Ectodermal cell (in vitro differentiated cells): ENCODE data around the gene RNFT2.

Experiments
- H3K27ac ChIP-seq: 2 replicates; pipeline ENCODE4 v1.7.0; 2013; ENCODE audit warnings: mild to moderate bottlenecking, low read depth, low read length; ENCODE audit not compliant: insufficient read depth, poor library complexity, severe bottlenecking
- H3K27me3 ChIP-seq: 2 replicates; pipeline ENCODE4 v1.7.0; 2013; ENCODE audit warnings: mild to moderate bottlenecking, low read length; ENCODE audit not compliant: insufficient read depth, control insufficient read depth, poor library complexity, severe bottlenecking
- H3K36me3 ChIP-seq: one replicate; pipeline ENCODE4 v1.7.0; 2013; ENCODE audit warnings: low read length; ENCODE audit not compliant: control insufficient read depth, insufficient read depth
- H3K4me1 ChIP-seq: one replicate; pipeline ENCODE4 v1.7.0; 2013; ENCODE audit warnings: low read length; ENCODE audit not compliant: control insufficient read depth, insufficient read depth
- H3K4me3 ChIP-seq: 2 replicates; pipeline ENCODE4 v1.7.0; 2013; ENCODE audit warnings: low read depth, low read length, control low read depth; ENCODE audit not compliant: insufficient read depth
- H3K9me3 ChIP-seq: 2 replicates; pipeline ENCODE4 v1.7.0; 2013; ENCODE audit warnings: mild to moderate bottlenecking, low read length, moderate library complexity; ENCODE audit not compliant: control insufficient read depth
- WGBS, 2 experiments: methylation state at CpG; one replicate each; pipeline ENCODE4 v1.1.7; 2013; ENCODE audit warnings: missing lambda C conversion rate in 2 of 2; 5-methylcytosine and 5-hydroxymethylcytosine counted together

RNFT2 gene

DNA sequence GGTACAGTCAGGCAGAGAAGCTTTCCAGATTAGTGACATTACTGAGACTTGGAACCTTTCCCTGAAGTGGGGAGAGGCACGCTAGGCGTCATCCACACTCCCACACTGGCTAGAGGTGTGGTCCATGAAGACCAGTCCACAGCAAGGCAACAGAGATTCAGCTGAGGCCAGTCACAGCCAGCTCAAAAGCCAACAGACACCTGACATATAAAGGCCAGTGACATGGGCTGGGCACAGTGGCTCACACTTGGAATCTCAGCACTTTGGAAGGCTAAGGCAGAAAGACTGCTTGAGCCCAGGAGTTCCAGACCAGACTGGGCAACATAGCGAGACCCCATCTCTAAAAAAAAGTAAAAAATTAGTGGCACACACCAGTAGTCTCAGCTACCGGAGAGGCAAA, 132.2 kb downstream of the RNFT2 start:
- no peaks in the 10 kb centered on the region for H3K9me3 ChIP-seq
- 90 to 94% methylated on average over 4 of the region's 4 CpGs for WGBS, 2 experiments
- no peak overlapping the region for H3K27ac ChIP-seq
- H3K4me1 ChIP-seq: no peaks in the 10 kb centered on the region
- H3K4me3 ChIP-seq: no peak overlapping the region
- no peaks in the 10 kb centered on the region for H3K27me3 ChIP-seq
- H3K36me3 ChIP-seq: no peaks in the 10 kb centered on the region

DNA sequence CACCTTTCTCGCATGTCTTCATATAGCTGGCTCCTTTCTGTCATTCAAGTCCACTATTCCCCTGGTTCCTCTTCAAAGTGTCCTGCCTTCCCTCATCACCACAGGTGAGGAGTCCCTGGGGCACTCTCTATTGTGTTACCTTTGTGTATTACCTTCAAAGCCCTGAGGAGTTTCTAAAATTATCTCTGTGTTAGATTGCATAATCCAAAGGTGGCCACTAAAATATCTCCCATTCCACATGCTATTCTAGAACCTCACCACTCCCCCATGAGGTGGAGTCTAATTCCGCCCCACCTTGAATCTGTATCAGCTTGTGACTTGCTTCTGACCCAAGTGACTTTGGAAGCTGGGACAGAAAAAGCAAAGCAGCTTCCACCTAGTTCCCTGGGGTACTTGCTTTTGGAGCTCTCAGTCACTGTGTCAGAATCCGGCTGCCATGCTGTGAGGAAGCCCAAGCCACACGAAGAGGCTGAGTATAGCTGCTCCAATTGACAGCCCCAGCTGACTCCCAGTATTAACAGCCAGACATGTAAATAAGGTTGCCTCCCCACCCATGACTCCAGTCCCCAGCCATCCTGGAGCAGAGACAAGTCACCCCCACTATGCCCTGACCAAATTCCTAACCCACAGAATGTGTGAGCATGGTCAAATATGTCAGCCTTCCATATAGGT, 136.3 kb downstream of the RNFT2 start:
- Histone ChIP-seq H3K9me3 (no peaks in the 10 kb centered on the region), H3K27me3 (peaks cover 30% of the 10 kb centered on the region)
- 86 to 90% methylated on average over 4 of the region's 4 CpGs for WGBS, 2 experiments

DNA sequence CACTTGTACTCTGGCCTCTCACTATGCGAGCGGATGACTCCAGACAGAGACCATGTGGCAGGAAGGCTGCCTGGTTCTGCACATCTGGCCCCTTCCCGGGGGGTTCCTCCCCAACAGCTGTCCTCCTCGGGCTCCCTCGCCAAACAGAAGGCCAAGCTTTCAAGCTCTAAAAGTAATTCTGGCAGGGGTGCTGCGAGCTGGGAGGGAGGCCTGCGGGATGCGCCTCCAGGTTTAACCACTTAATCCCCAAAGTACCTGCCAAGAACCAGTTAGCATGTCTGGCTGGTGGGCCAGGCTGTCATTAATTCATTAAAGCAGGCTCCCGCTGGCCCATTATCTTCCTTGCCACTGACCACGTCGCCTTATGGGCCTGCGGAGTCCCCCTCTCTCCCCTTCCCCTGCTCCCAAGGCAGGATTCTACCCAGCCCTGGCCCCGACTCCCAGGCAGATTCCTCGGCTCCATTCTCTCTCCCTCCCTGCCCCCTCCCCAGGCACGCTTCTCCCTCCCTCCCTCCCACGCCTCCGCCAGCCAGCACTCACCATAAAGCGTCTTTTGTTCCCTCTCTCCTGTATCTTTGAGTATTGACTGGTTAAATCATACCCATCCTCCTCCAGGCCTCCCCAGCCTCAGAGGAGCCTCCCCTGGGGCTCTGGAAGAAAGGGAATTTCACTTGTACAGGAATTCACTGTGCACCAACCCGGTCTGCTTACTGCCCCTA, 138.2 kb downstream of the RNFT2 start:
- H3K9me3 ChIP-seq: no peaks in the 10 kb centered on the region

More for the DNA sequence above, 136.3 kb downstream of the RNFT2 start:
- H3K27ac ChIP-seq: no peak overlapping the region
- no peaks in the 10 kb centered on the region for H3K36me3 ChIP-seq
- peaks cover 19% of the 10 kb centered on the region for H3K4me1 ChIP-seq
- H3K4me3 ChIP-seq: no peak overlapping the region

DNA sequence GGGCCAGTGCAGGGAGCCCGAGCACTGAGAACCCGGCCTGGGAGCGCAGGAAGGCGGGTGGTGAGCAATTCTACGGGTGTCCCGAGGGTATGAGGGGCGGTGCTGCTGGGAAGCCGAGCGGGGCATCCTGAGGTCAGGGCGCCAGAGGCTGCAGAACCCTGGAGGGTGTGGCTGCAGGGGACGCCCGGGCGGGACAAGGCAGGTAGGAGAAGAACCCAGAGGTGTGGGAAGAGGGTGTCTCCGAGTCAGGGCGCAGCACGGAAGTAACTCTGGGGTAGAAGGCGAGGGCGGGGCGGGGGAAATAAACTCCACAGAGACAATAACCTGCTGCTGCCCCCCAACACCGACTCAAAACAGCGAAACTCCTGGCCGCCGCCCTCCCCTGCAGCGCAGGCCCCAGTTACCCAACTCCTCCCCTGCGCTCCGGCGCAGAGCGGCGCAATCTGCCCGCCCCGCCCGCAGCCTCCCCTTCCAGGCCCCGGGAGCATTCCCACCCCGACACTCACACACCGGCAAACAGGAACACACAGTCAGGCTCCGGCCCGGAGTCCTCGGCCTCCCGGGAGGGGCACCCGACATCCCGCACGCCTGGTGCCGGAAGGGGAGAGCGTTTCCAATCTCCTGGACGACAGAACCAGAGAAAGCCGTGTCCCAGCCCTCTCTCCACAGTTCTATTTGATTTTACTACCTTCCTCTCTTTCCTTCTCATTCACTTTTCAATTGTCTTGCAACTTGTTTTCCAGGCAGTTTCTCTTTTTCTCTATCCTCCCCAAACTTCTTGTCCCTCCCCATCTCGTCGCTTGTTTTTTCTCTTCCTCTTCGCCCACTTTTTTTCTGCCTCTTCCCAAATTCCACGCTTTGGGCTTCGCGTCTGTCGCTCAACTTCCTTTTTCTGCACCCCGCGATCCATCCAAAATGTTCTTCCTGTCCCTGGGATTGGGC, 140.7 kb downstream of the RNFT2 start:
- WGBS, 2 experiments: 1% methylated on average over 55 of the region's 55 CpGs
- Histone ChIP-seq H3K9me3 (no peaks in the 10 kb centered on the region), H3K27me3 (peaks cover 74% of the 10 kb centered on the region)

More for the DNA sequence above, 138.2 kb downstream of the RNFT2 start:
- H3K27me3 ChIP-seq: peaks cover 48% of the 10 kb centered on the region
- no peaks in the 10 kb centered on the region for H3K36me3 ChIP-seq
- 1% methylated on average over 16 to 19 of the region's 19 CpGs for WGBS, 2 experiments
- peak overlapping the region; percentile 44 for H3K27ac ChIP-seq
- H3K4me1 ChIP-seq: peaks cover 25% of the 10 kb centered on the region
- peak overlapping the region; percentile 20 for H3K4me3 ChIP-seq

DNA sequence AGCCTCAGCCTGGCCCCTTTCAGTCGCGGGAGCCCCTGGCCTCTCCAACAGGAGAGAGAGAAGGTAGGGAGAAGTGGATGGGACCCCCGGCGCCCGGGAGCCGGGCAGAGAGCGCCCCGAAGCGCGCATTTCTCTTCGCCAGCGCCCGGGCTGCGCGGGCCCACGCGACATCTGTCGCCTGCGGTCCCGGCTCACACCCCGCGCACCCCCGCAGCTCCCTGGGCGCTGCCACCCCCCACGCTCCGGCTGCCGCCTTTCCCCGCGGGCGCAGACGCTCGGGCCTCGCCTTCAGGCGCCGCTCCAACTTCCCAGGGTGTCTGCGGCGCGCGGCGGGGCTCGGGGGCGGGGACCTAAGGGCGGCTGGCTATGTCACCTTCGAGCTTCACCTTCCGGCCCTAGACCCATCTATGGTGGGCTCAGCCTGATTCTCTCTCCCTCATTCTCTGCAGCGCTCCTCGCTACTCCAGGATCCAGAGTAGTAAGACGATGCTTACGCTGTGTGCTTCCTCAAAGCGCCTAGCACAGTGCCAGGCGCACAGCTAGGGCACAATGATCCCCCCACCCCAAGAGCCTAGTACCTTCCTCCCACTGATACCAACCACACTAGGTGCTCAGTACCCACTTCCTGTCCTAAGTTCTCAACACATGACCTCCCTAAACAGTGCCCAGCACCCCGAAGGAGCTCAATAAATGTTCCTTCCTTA, 141.5 kb downstream of the RNFT2 start:
- no peaks in the 10 kb centered on the region for H3K36me3 ChIP-seq
- 1 to 2% methylated on average over 52 of the region's 52 CpGs for WGBS, 2 experiments
- peaks cover 37% of the 10 kb centered on the region for H3K4me1 ChIP-seq
- H3K27me3 ChIP-seq: peaks cover 82% of the 10 kb centered on the region
- H3K27ac ChIP-seq: no peak overlapping the region
- peak overlapping the region; percentile 35 for H3K4me3 ChIP-seq
- H3K9me3 ChIP-seq: no peaks in the 10 kb centered on the region

More for the DNA sequence above, 140.7 kb downstream of the RNFT2 start:
- Histone ChIP-seq H3K36me3 (no peaks in the 10 kb centered on the region), H3K4me3 (peak overlapping the region; percentile 35), H3K4me1 (peaks cover 37% of the 10 kb centered on the region), H3K27ac (no peak overlapping the region)

DNA sequence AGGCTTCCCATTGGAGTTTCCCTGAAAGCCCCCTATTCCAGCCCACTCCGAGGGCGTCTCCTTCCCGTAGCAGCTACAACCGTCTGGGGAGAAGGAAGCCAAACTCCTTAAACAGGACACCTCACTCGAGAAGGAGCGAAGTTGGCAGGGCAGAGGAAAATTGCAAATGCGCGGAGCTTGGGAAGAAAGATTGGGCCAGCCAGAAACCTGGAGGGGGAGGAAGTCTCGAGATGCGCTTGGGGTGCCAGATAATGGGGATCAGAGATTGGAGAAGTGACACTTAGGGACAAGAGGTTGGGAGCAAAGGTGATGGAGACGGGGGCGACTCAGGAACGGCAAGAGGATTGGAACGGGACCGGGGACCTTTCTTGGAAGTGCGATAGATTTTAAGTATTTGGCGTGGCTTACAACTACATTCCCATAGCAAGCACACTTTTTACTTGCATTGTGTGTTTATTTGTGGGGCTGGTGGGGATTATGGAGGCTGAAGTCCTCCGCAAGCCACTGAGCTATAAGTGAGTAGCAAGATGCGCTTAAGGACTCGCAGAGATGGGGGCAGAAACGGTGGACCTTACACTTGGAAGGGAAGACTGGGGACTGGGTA, 142.2 kb downstream of the RNFT2 start:
- no peak overlapping the region for H3K27ac ChIP-seq
- H3K36me3 ChIP-seq: no peaks in the 10 kb centered on the region
- peak overlapping the region; percentile 31 for H3K4me3 ChIP-seq
- 2 to 4% methylated on average over 17 to 20 of the region's 21 CpGs for WGBS, 2 experiments
- no peaks in the 10 kb centered on the region for H3K9me3 ChIP-seq
- peaks cover 86% of the 10 kb centered on the region for H3K27me3 ChIP-seq
- H3K4me1 ChIP-seq: peaks cover 37% of the 10 kb centered on the region

DNA sequence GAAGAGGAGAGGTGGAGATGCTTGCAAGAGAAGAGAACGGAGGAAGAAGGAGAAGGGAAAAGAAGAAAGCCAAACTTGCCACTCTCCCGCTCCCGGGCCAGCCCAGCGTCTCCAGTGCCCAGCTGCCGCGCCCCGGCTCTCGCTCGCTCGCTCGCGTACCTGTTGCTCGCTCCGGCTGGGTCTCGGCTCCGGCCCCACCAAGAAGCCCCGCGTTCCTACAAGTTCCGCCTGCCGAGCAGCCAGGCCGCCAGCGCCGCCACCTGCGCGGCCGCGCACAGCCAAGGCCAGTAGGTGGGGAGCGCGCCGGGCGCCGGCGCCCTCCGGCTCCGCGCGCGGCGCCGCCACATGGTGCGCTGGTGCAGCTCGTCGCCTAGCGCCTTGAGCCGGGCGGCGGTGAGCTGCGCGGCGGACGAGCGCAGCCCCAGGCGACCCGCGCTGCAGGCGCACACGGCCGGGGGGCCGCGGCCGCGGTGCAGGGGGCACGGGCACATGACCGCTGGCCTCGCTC, 142.8 kb downstream of the RNFT2 start:
- Histone ChIP-seq H3K4me1 (peaks cover 36% of the 10 kb centered on the region), H3K9me3 (no peaks in the 10 kb centered on the region), H3K4me3 (peak overlapping the region; percentile 31), H3K27me3 (peaks cover 86% of the 10 kb centered on the region), H3K27ac (no peak overlapping the region), H3K36me3 (no peaks in the 10 kb centered on the region)
- 0% methylated on average over 65 of the region's 65 CpGs for WGBS, 2 experiments

DNA sequence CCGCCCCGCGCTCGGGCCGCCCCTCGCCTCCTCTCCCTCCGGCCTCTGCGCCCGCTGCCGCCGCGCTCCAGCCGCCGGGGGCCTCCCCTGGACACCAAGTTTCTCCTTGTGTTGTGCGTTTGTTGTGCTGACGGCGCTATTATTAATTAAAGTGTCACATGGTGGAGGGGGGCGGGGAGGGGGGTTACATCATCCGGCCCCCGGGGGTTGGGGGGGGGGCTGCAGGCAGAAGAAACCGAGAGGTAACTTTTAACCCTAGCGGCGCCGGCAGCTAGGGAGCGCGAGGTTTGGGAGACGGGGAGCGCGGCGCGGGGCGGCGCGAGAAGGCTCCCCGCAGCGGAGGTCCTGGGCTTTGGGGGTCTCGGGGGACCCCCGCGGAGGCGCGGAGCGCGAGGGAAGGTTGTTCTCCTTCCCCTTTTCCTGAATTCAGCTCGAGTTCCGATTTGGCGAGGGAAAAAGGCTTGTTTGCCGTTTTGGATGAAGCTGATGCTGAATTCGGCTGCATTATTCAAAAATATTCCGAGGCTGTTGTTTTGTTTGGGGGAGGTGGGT, 143.3 kb downstream of the RNFT2 start, which contains the start of gene HRK:
HRK (minus strand) TSS at position 117 of the 552 bp plus-strand sequence. CDS start 134 bp downstream, outside the sequence.
- Histone ChIP-seq H3K27ac (no peak within 1 kb of the TSS), H3K4me1 (peaks cover 31% of the 10 kb centered on the region), H3K36me3 (no peaks in the 10 kb centered on the region), H3K9me3 (no peaks in the 10 kb centered on the region), H3K27me3 (peaks cover 86% of the 10 kb centered on the region), H3K4me3 (peak within 1 kb of the TSS; percentile 31)
- WGBS, 2 experiments: 0 to 1% methylated on average over 45 to 46 of the region's 49 CpGs
